H9 (cell line): ENCODE measurements around the gene ZFYVE28. TPM values are rescaled to one million over a fixed set of nuclear protein-coding genes. Genes with fewer than 3 reads are reported as not detected.
A peak's percentile ranks its signal among the peaks of the same experiment; 100 is the strongest.

Experiments
- DNase-seq: peaks from one replicate; pipeline ENCODE4 v3.0.0-alpha.2; 2017
- H2AFZ ChIP-seq: one replicate; pipeline ENCODE4 v1.6.1; 2013; ENCODE audit warnings: mild to moderate bottlenecking, low read length, control low read depth, moderate library complexity
- H2AK5ac ChIP-seq: 2 replicates; pipeline ENCODE4 v1.6.1; 2013; ENCODE audit warnings: low read length, control low read depth, mixed read lengths; ENCODE audit not compliant: insufficient read length
- H2BK120ac ChIP-seq: one replicate; pipeline ENCODE4 v1.6.1; 2013; ENCODE audit warnings: low read depth, mild to moderate bottlenecking, low read length, control low read depth, inconsistent platforms; ENCODE audit not compliant: poor library complexity, severe bottlenecking
- H2BK12ac ChIP-seq: 2 replicates; pipeline ENCODE4 v1.6.1; 2013; ENCODE audit warnings: low read length, control low read depth, mixed read lengths, low read depth; ENCODE audit not compliant: insufficient read length
- H2BK15ac ChIP-seq: 2 replicates; pipeline ENCODE4 v1.6.1; 2013; ENCODE audit warnings: low read depth, low read length, control low read depth
- H2BK20ac ChIP-seq: one replicate; pipeline ENCODE4 v1.6.1; 2013; ENCODE audit warnings: low read depth, mild to moderate bottlenecking, low read length, control low read depth, inconsistent platforms; ENCODE audit not compliant: poor library complexity, severe bottlenecking
- H2BK5ac ChIP-seq: 2 replicates; pipeline ENCODE4 v1.6.1; 2013; ENCODE audit warnings: low read length, control low read depth, mixed read lengths; ENCODE audit not compliant: insufficient read length
- H3K14ac ChIP-seq: 2 replicates; pipeline ENCODE4 v1.6.1; 2013; ENCODE audit warnings: low read length, control low read depth; ENCODE audit not compliant: insufficient read depth
- H3K18ac ChIP-seq: 2 replicates; pipeline ENCODE4 v1.6.1; 2013; ENCODE audit warnings: low read depth, mild to moderate bottlenecking, mixed read lengths, low read length, control low read depth; ENCODE audit not compliant: insufficient read length
- H3K23ac ChIP-seq: 2 replicates; pipeline ENCODE4 v1.6.1; 2013; ENCODE audit warnings: low read length, control low read depth, mixed read lengths, low read depth; ENCODE audit not compliant: insufficient read length
- H3K23me2 ChIP-seq: 2 replicates; pipeline ENCODE4 v1.6.1; 2013; ENCODE audit warnings: low read depth, mild to moderate bottlenecking, mixed read lengths, low read length, control low read depth; ENCODE audit not compliant: insufficient read length, poor library complexity, severe bottlenecking
- H3K27ac ChIP-seq: 2 replicates; pipeline ENCODE4 v1.5.1; 2013; ENCODE audit warnings: low read length, control low read depth, mixed read lengths, low read depth; ENCODE audit not compliant: insufficient read length
- H3K27me3 ChIP-seq: 2 replicates; pipeline ENCODE4 v1.6.1; 2013; ENCODE audit warnings: low read length, control low read depth, inconsistent platforms; ENCODE audit not compliant: insufficient read depth
- H3K4ac ChIP-seq: 2 replicates; pipeline ENCODE4 v1.6.1; 2013; ENCODE audit warnings: low read depth, mild to moderate bottlenecking, control low read depth, inconsistent platforms, low read length, moderate library complexity
- H3K4me1 ChIP-seq: 2 replicates; pipeline ENCODE4 v1.6.1; 2013; ENCODE audit warnings: low read length, control low read depth, inconsistent platforms; ENCODE audit not compliant: insufficient read depth
- H3K4me2 ChIP-seq: 2 replicates; pipeline ENCODE4 v1.6.1; 2013; ENCODE audit warnings: low read length, control low read depth, mixed read lengths; ENCODE audit not compliant: insufficient read length, insufficient read depth
- H3K56ac ChIP-seq: 2 replicates; pipeline ENCODE4 v1.6.1; 2013; ENCODE audit warnings: low read depth, mild to moderate bottlenecking, mixed read lengths, low read length, control low read depth; ENCODE audit not compliant: insufficient read length
- H3K79me1 ChIP-seq: 2 replicates; pipeline ENCODE4 v1.6.1; 2013; ENCODE audit warnings: low read depth, mild to moderate bottlenecking, moderate library complexity, low read length, control low read depth, inconsistent platforms; ENCODE audit not compliant: insufficient read depth, poor library complexity, severe bottlenecking
- H3K79me2 ChIP-seq: 2 replicates; pipeline ENCODE4 v1.6.1; 2013; ENCODE audit warnings: low read length, control low read depth, inconsistent platforms; ENCODE audit not compliant: insufficient read depth
- H3K9ac ChIP-seq: 2 replicates; pipeline ENCODE4 v1.6.1; 2013; ENCODE audit warnings: low read length, control low read depth, mixed read lengths; ENCODE audit not compliant: insufficient read length; ENCODE audit errors: extremely low read depth
- H3K9me3 ChIP-seq: one replicate; pipeline ENCODE4 v1.6.1; 2013; ENCODE audit warnings: low read depth, low read length, inconsistent platforms; ENCODE audit not compliant: control insufficient read depth
- H3T11ph ChIP-seq: one replicate; pipeline ENCODE4 v1.6.1; 2013; ENCODE audit warnings: mild to moderate bottlenecking, low read length, control low read depth, inconsistent platforms
- H4K20me1 ChIP-seq: one replicate; pipeline ENCODE4 v1.6.1; 2013; ENCODE audit not compliant: control insufficient read depth, insufficient read length, insufficient read depth
- H4K5ac ChIP-seq: 2 replicates; pipeline ENCODE4 v1.6.1; 2013; ENCODE audit warnings: low read depth, mild to moderate bottlenecking, mixed read lengths, low read length, control low read depth; ENCODE audit not compliant: insufficient read length
- H4K8ac ChIP-seq: replicated peaks from 2 replicates; pipeline ENCODE4 v1.6.1; 2013; ENCODE audit warnings: low read length, control low read depth, mixed read lengths, low read depth; ENCODE audit not compliant: insufficient read length
- H4K91ac ChIP-seq: 2 replicates; pipeline ENCODE4 v1.6.1; 2013; ENCODE audit warnings: low read depth, mild to moderate bottlenecking, moderate library complexity, mixed read lengths, low read length, control low read depth; ENCODE audit not compliant: insufficient read length
- H3K27ac Mint-ChIP-seq, 3 experiments: 2 replicates in 2 of 3; 3 replicates in 1 of 3; pipeline ENCODE4 v1.8.0; 2020 to 2021; ENCODE audit warnings: mixed read lengths in 3 of 3, mild to moderate bottlenecking in 1 of 3, moderate library complexity in 1 of 3
- H3K27me3 Mint-ChIP-seq: 2 replicates; pipeline ENCODE4 v1.8.0; 2021; ENCODE audit warnings: low read depth, mild to moderate bottlenecking, moderate library complexity, mixed read lengths
- H3K36me3 Mint-ChIP-seq, 3 experiments: 2 replicates in 2 of 3; 3 replicates in 1 of 3; pipeline ENCODE4 v1.8.0; 2020 to 2021; ENCODE audit warnings: low read depth in 3 of 3, mixed read lengths in 3 of 3; ENCODE audit not compliant: insufficient read depth in 1 of 3
- H3K4me1 Mint-ChIP-seq, 2 experiments: 2 replicates each; pipeline ENCODE4 v1.8.0; 2020; ENCODE audit warnings: mixed read lengths in 2 of 2
- H3K4me3 Mint-ChIP-seq, 2 experiments: 2 replicates in 1 of 2; 3 replicates in 1 of 2; pipeline ENCODE4 v1.8.0; 2020 to 2021; ENCODE audit warnings: mild to moderate bottlenecking in 2 of 2, mixed read lengths in 2 of 2, moderate library complexity in 1 of 2
- H3K9me3 Mint-ChIP-seq, 2 experiments: 2 replicates in 1 of 2; 3 replicates in 1 of 2; pipeline ENCODE4 v1.8.0; 2020; ENCODE audit warnings: mild to moderate bottlenecking in 2 of 2, mixed read lengths in 2 of 2, moderate library complexity in 1 of 2
- CTCF ChIP-seq: fragments of 200-600 bp; sonication (generic); conservative IDR thresholded peaks from 3 replicates; pipeline ENCODE4 v1.8.0; 2021; ENCODE audit warnings: antibody characterized with exemption, mild to moderate bottlenecking
- WGBS: extraction: QIAGEN DNeasy Blood & Tissue Kit; methylation state at CpG from one replicate; pipeline ENCODE4 v1.1.7; 2013; ENCODE audit warnings: missing lambda C conversion rate, low lambda C conversion rate, mixed read lengths; ENCODE audit not compliant: insufficient read length; ENCODE audit errors: extremely low coverage; 5-methylcytosine and 5-hydroxymethylcytosine counted together
- total RNA-seq: library from RNA; stranded (reverse); gene quantifications from 2 replicates; pipeline ENCODE4 v1.2.1, GENCODE V29; 2021

ZFYVE28 gene
- total RNA-seq, 1 experiment from 2014 or later = 0.98 TPM

DNA sequence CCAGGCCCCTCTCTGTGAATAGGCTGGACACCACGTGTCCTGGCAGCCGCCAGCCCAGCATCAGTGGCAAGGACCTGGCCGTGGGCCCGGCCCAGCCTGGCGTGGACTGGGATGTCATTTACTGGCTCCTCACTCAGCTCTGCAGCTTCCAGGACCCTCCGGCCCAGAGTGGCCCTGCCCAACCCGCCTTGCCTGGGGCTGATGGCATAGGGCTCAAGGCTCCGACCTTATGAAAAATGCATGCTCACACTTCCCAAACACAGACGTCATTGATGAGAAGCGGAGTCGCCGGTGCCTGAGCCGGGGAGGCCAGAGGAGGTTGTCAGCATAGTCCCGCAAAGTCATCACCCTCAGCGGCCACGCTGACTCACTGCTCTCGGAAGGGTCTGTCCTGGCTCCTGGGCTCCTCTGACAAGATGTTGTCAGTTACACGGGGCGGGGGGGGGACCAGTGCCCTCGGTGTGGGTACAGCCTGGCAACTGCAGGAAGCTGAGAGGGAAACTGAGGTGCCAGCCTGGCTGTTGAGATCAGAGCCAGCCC, 14.6 kb upstream of the ZFYVE28 start:
- H3K36me3 Mint-ChIP-seq = no peaks in the 10 kb centered on the region
- H3K4me1 ChIP-seq = no peaks in the 10 kb centered on the region
- H2BK5ac ChIP-seq = no peak overlapping the region
- H3K79me1 ChIP-seq = no peaks in the 10 kb centered on the region
- no peak overlapping the region for H3K27ac Mint-ChIP-seq
- H3K9ac ChIP-seq = no peak overlapping the region
- no peak overlapping the region for H2BK15ac ChIP-seq
- TF ChIP-seq CTCF = no peak
- no peak overlapping the region for H3K56ac ChIP-seq
- peaks cover 6 to 9% of the 10 kb centered on the region in 2 experiments for H3K4me1 Mint-ChIP-seq
- no peak overlapping the region for H3T11ph ChIP-seq
- no peaks in the 10 kb centered on the region; a peak in 1 of 5 replicates for H3K9me3 Mint-ChIP-seq
- no peak overlapping the region for H2BK12ac ChIP-seq
- no peaks in the 10 kb centered on the region for H3K9me3 ChIP-seq
- H3K27ac ChIP-seq = no peak overlapping the region
- H3K4ac ChIP-seq = no peak overlapping the region
- no peak overlapping the region for H3K4me3 Mint-ChIP-seq
- no peaks in the 10 kb centered on the region for H4K20me1 ChIP-seq
- H2BK20ac ChIP-seq = no peak overlapping the region
- no peak overlapping the region for H2AFZ ChIP-seq
- H3K27me3 ChIP-seq = no peaks in the 10 kb centered on the region
- H3K79me2 ChIP-seq = no peaks in the 10 kb centered on the region
- H3K23me2 ChIP-seq = no peaks in the 10 kb centered on the region
- no peak overlapping the region for H4K91ac ChIP-seq
- H3K23ac ChIP-seq = no peak overlapping the region
- H3K27me3 Mint-ChIP-seq = peaks cover 4% of the 10 kb centered on the region; the same call in 1 of the 2 replicates
- no peak overlapping the region for H2AK5ac ChIP-seq
- no peak overlapping the region for H4K5ac ChIP-seq
- H3K18ac ChIP-seq = no peak overlapping the region
- H2BK120ac ChIP-seq = no peak overlapping the region
- no peak overlapping the region for H3K4me2 ChIP-seq
- DNase-seq = peak; percentile 30
- WGBS = no CpG with 5 or more reads among the region's 20 CpGs
- H4K8ac ChIP-seq = no peak overlapping the region
- H3K14ac ChIP-seq = no peak overlapping the region
